Measurements from ENCODE around the gene USP4. TPM values are rescaled to one million over a fixed set of nuclear protein-coding genes. Genes with fewer than 3 reads are reported as not detected.

The USP4 gene
- total and polyA plus RNA-seq, 2 of the 8 experiments (the other 6 are each of a cell fraction or from before 2014, with no cell fraction given) = 16.0 to 27.8 TPM

DNA sequence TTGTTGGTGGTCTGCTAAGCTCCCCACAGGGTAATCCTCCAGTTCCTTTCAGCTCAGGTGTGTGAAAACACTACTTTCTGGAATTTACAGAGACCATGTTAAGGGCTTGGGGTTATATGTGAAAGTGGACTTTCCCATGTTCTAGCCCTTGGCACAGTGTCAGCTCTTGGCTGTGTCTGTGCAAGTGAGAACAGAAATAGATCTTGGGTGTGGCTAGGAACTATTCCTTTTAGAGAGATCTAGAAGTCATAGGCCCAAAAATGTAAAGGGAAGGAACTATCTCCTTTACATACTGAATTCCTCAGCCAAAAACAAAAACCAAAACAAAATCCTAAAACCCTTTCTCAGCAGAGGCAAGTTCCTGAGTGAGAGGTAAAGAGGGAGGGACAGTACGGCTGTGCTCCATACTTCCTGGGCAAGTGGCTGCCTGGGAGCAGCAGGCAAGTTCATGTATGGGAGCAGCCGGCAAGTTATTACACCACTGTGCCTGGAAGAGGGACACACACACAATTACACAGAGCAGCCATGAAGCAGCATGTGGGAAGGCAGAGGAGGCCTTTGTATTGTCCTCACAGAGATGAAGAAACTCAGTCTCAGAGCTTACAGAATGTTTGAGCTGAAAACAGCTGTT lies 43.0 kb downstream of the USP4 start:
- Histone ChIP-seq H3K27me3 (replicated peaks in 1 of 4; ENCODE audit: control insufficient read depth in 3 of 4, extremely low read depth in 1 of 4, insufficient read depth in 3 of 4, low read length in 3 of 4) (no peaks in the 10 kb centered on the region), H3K23ac (ENCODE audit: insufficient read length) (no peak overlapping the region), H3K79me2 (ENCODE audit: control insufficient read depth in 1 of 2, insufficient read depth in 2 of 2, low read length in 2 of 2) (no peaks in the 10 kb centered on the region), H3K14ac (ENCODE audit: insufficient read length) (no peak overlapping the region), H3K9ac (replicated peaks in 1 of 4; ENCODE audit: extremely low read depth in 1 of 4, low read depth in 3 of 4, low read length in 3 of 4) (no peak overlapping the region), H2BK12ac (ENCODE audit: low read depth, low read length) (no peak overlapping the region), H3K4ac (replicated peaks; ENCODE audit: insufficient read length, low read depth, low read length) (no peak overlapping the region), H3K4me1 (replicated peaks in 1 of 4; ENCODE audit: control insufficient read depth in 3 of 4, insufficient read depth in 4 of 4, low read length in 3 of 4) (no peaks in the 10 kb centered on the region), H3K23me2 (ENCODE audit: low read depth, low read length) (no peaks in the 10 kb centered on the region), H4K91ac (replicated peaks; ENCODE audit: insufficient read length, low read length) (no peak overlapping the region), H3K18ac (ENCODE audit: extremely low read depth, low read length) (no peak overlapping the region), H4K5ac (ENCODE audit: insufficient read length, low read depth, low read length) (no peak overlapping the region), H2AK5ac (ENCODE audit: low read depth, low read length) (no peak overlapping the region), H3K56ac (replicated peaks; ENCODE audit: insufficient read length, low read depth, low read length) (no peak overlapping the region), H2BK120ac (replicated peaks; ENCODE audit: low read depth, low read length) (no peak overlapping the region), H4K20me1 (replicated peaks in 1 of 2; ENCODE audit: control insufficient read depth in 1 of 2, insufficient read depth in 2 of 2, low read length in 2 of 2) (peaks cover 0 to 6% of the 10 kb centered on the region in 2 experiments), H3K79me1 (ENCODE audit: low read depth, low read length) (no peaks in the 10 kb centered on the region; the same call in 1 of the 2 replicates), H3K4me2 (ENCODE audit: insufficient read depth in 1 of 2, low read depth in 2 of 2, low read length in 2 of 2) (no peak overlapping the region), H2AFZ (ENCODE audit: low read length) (no peak overlapping the region), H4K8ac (ENCODE audit: extremely low read depth, insufficient read depth, low read length) (no peak overlapping the region), H2BK20ac (ENCODE audit: low read length) (no peak overlapping the region), H3K36me3 (ENCODE audit: control insufficient read depth in 2 of 4, insufficient read depth in 4 of 4, low read length in 3 of 4) (peaks cover 7 to 31% (median 27%) of the 10 kb centered on the region in 4 experiments), H2BK5ac (ENCODE audit: low read depth, low read length) (no peak overlapping the region), H2BK15ac (ENCODE audit: low read length) (no peak overlapping the region), H3K9me3 (ENCODE audit: insufficient read depth in 2 of 2, low read depth in 1 of 2, low read length in 1 of 2) (no peaks in the 10 kb centered on the region), H3K27ac (ENCODE audit: low read depth, low read length) (no peak overlapping the region), H3K4me3 (ENCODE audit: extremely low read depth in 1 of 4, insufficient read depth in 2 of 4, low read depth in 3 of 4, low read length in 4 of 4) (no peak overlapping the region)
- FAIRE-seq (no peak), DNase-seq (ENCODE audit: low read depth in 1 of 2, low spot score in 2 of 2) (no peak)
- ChIA-PET CTCF (ENCODE audit: partially characterized antibody) (interaction anchor here (0.6 to 2.0 kb wide), 10 partner anchors 10 to 243 kb away, joined by 3 to 8 read pairs (median 4); partner anchors contain the start of gene USP4), POLR2A (ENCODE audit: partially characterized antibody) (interaction anchor here (0.6 to 1.2 kb wide), 2 partner anchors 30 to 53 kb away, joined by 3 read pairs; no protein-coding TSS in a partner anchor)
- 91% methylated on average over 2 of the region's 2 CpGs; no CpG with 5 or more reads in 1 of the 2 experiments for WGBS, 2 experiments (ENCODE audit: extremely low coverage in 1 of 2, insufficient coverage in 1 of 2, insufficient read length in 1 of 2, insufficient replicate concordance in 2 of 2, low coverage in 1 of 2, low lambda C conversion rate in 2 of 2, missing lambda C conversion rate in 1 of 2)
- TF ChIP-seq GTF2F1 (IDR thresholded peaks at IDR 0.05; ENCODE audit: borderline replicate concordance, low read depth, low read length) (no peak), GABPA (IDR thresholded peaks at IDR 0.05; ENCODE audit: borderline replicate concordance, insufficient read depth, low read length) (no peak), POU5F1 (IDR thresholded peaks at IDR 0.05; ENCODE audit: low read depth, low read length) (no peak), SRF (IDR thresholded peaks at IDR 0.05; ENCODE audit: low read depth, low read length) (no peak), POLR2AphosphoS5 (IDR thresholded peaks at IDR 0.05; ENCODE audit: low read depth, low read length) (no peak), NRF1 (IDR thresholded peaks at IDR 0.05; ENCODE audit: low read depth, low read length) (no peak), EGR1 (IDR thresholded peaks at IDR 0.05; ENCODE audit: borderline replicate concordance, low read depth, low read length) (no peak), TBP (IDR thresholded peaks at IDR 0.05; ENCODE audit: low read depth, low read length) (no peak)
- TF ChIP-seq, protein P1, sequence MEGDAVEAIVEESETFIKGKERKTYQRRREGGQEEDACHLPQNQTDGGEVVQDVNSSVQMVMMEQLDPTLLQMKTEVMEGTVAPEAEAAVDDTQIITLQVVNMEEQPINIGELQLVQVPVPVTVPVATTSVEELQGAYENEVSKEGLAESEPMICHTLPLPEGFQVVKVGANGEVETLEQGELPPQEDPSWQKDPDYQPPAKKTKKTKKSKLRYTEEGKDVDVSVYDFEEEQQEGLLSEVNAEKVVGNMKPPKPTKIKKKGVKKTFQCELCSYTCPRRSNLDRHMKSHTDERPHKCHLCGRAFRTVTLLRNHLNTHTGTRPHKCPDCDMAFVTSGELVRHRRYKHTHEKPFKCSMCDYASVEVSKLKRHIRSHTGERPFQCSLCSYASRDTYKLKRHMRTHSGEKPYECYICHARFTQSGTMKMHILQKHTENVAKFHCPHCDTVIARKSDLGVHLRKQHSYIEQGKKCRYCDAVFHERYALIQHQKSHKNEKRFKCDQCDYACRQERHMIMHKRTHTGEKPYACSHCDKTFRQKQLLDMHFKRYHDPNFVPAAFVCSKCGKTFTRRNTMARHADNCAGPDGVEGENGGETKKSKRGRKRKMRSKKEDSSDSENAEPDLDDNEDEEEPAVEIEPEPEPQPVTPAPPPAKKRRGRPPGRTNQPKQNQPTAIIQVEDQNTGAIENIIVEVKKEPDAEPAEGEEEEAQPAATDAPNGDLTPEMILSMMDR (IDR thresholded peaks at IDR 0.05; ENCODE audit: control extremely low read depth in 1 of 3, insufficient read depth in 1 of 3, low read depth in 1 of 3, low read length in 3 of 3) = no peak
- TF ChIP-seq, protein P2, sequence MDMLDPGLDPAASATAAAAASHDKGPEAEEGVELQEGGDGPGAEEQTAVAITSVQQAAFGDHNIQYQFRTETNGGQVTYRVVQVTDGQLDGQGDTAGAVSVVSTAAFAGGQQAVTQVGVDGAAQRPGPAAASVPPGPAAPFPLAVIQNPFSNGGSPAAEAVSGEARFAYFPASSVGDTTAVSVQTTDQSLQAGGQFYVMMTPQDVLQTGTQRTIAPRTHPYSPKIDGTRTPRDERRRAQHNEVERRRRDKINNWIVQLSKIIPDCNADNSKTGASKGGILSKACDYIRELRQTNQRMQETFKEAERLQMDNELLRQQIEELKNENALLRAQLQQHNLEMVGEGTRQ (IDR thresholded peaks at IDR 0.05; ENCODE audit: low read length) = no peak
